Measurements from ENCODE around the gene ADAM15. TPM values are rescaled to one million over a fixed set of nuclear protein-coding genes. Genes with fewer than 3 reads are reported as not detected.

The ADAM15 gene
- total RNA-seq, 1 donor from 2014 or later, result 82.2 TPM

DNA sequence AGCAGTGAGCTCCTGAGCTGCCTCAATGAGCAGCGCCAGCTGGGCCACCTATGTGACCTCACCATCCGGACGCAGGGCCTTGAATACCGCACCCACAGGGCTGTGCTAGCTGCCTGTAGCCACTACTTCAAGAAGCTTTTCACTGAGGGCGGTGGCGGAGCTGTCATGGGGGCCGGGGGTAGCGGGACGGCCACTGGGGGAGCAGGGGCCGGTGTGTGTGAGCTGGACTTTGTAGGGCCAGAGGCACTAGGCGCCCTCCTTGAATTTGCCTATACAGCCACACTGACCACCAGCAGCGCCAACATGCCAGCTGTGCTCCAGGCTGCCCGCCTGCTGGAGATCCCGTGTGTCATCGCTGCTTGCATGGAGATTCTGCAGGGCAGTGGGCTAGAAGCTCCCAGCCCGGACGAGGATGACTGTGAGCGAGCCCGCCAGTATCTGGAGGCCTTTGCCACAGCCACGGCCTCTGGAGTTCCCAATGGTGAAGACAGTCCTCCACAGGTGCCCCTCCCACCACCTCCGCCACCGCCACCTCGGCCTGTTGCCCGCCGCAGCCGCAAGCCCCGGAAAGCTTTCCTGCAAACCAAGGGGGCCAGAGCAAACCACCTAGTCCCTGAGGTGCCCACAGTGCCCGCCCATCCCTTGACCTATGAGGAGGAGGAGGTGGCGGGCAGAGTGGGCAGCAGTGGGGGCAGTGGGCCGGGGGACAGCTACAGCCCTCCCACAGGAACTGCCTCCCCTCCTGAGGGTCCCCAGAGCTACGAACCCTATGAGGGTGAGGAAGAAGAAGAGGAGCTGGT, 36.2 kb upstream of the ADAM15 start:
- Mint-ChIP-seq H3K27ac (ENCODE audit: unreplicated experiment) (no peak overlapping the region), H3K36me3 (ENCODE audit: low read depth) (no peaks in the 10 kb centered on the region), H3K9me3 (no peaks in the 10 kb centered on the region), H3K27me3 (ENCODE audit: low read depth) (no peaks in the 10 kb centered on the region), H3K4me1 (peaks cover 28% of the 10 kb centered on the region), H3K4me3 (no peak overlapping the region)
- no peak for DNase-seq (ENCODE audit: low read depth, low spot score)
- TF ChIP-seq, protein P1, sequence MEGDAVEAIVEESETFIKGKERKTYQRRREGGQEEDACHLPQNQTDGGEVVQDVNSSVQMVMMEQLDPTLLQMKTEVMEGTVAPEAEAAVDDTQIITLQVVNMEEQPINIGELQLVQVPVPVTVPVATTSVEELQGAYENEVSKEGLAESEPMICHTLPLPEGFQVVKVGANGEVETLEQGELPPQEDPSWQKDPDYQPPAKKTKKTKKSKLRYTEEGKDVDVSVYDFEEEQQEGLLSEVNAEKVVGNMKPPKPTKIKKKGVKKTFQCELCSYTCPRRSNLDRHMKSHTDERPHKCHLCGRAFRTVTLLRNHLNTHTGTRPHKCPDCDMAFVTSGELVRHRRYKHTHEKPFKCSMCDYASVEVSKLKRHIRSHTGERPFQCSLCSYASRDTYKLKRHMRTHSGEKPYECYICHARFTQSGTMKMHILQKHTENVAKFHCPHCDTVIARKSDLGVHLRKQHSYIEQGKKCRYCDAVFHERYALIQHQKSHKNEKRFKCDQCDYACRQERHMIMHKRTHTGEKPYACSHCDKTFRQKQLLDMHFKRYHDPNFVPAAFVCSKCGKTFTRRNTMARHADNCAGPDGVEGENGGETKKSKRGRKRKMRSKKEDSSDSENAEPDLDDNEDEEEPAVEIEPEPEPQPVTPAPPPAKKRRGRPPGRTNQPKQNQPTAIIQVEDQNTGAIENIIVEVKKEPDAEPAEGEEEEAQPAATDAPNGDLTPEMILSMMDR (conservative IDR thresholded peaks at IDR 0.05), result no peak

DNA sequence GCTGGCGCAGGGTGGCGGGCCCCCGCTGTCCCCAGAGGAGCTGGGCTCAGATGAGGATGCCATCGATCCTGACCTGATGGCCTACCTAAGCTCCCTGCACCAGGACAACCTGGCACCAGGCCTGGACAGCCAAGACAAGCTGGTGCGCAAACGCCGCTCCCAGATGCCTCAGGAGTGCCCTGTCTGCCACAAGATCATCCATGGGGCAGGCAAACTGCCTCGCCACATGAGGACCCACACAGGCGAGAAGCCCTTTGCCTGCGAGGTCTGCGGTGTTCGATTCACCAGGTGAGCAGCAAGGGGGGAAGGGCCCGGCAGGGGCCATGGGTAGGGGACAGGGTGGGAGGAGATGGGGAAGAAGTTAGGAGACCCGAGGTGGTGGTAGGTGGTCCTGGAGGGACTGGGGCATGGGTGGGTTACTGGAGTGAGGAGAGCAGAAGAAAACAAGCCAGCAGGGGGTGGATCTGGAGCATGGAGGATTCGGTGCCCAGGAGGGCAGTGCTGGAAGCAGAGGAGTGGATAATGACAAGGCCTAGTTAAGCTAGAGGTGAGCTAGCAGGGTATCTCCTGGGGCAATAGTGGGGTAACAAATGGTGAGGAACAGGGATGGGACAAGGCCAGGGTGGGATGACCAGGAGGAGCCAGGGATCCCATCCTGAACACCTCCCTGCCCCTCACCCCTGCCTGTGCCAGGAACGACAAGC, 35.4 kb upstream of the ADAM15 start:
- TF ChIP-seq, protein P1 (conservative IDR thresholded peaks at IDR 0.05), result no peak
- Mint-ChIP-seq H3K9me3 (no peaks in the 10 kb centered on the region), H3K27me3 (ENCODE audit: low read depth) (no peaks in the 10 kb centered on the region), H3K36me3 (ENCODE audit: low read depth) (no peaks in the 10 kb centered on the region), H3K27ac (ENCODE audit: unreplicated experiment) (no peak overlapping the region), H3K4me1 (peaks cover 30% of the 10 kb centered on the region), H3K4me3 (peak overlapping the region; percentile 41)
- DNase-seq (ENCODE audit: low read depth, low spot score), result no peak

DNA sequence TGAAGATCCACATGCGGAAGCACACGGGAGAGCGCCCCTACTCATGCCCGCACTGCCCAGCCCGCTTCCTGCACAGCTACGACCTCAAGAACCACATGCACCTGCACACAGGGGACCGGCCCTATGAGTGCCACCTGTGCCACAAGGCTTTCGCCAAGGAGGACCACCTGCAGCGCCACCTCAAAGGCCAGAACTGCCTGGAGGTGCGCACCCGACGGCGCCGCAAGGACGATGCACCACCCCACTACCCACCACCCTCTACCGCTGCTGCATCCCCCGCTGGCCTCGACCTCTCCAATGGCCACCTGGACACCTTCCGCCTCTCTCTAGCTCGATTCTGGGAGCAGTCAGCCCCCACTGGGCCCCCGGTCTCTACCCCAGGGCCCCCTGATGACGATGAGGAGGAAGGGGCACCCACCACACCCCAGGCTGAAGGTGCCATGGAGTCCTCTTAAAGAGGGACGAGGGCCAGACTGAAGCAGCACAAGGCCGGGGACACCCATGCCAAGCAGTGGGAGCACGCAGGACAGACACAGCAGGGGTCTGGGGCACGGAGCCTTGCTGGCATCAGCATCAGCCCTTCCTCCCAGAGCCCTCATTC, 34.8 kb upstream of the ADAM15 start:
- no peak for DNase-seq (ENCODE audit: low read depth, low spot score)
- H3K27ac Mint-ChIP-seq (ENCODE audit: unreplicated experiment), result no peak overlapping the region
- TF ChIP-seq, protein P1 (conservative IDR thresholded peaks at IDR 0.05), result no peak
- H3K27me3 Mint-ChIP-seq (ENCODE audit: low read depth), result no peaks in the 10 kb centered on the region
- H3K36me3 Mint-ChIP-seq (ENCODE audit: low read depth), result no peaks in the 10 kb centered on the region
- H3K9me3 Mint-ChIP-seq, result no peaks in the 10 kb centered on the region
- peaks cover 30% of the 10 kb centered on the region for H3K4me1 Mint-ChIP-seq
- no peak overlapping the region for H3K4me3 Mint-ChIP-seq

DNA sequence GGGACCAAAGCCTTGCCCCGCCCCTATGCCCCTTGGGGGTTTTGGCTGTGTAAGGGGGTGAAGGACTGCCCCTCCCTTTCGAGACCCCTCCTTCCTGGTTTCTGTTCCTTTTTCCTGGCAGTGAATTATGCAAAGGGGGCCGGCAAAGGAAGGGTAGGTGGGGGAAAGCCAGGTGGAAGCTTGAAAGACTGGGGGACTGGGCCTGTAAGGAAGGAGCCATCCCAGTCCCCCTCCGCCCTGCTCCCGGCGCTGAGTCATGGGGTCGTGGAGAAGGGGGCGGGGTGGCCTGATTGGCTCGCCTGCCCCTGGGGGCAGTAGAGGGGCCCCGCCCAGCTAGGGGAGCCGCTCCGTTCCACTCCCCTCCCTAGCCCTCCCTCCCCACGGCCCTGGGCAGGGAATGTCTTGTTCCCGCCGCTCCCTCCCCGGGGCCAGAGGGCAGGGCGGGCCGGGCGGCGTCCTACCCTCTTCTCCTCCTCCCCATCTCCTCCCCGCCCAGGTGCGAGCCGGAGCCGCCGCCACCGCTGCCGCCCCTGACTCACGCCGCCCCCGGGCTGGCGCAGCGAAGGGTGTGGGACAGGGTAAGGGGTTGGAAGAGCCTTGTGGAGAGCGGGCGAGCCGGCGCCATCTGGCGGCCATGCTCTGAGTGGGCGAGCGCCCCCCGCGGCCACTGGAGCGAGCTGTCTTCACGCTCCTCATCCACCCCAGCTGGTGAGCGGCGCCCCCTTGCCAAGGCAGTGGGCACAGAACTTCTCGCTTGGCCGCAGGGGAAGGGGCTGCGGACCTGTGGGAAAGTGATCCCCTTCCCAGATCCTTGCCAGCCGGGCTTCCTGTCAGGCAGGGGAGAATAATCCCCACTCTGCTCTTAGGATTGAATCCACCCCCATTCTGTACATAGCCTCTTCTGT, 33.8 kb upstream of the ADAM15 start:
- Mint-ChIP-seq H3K9me3 (no peaks in the 10 kb centered on the region), H3K27ac (ENCODE audit: unreplicated experiment) (no peak overlapping the region), H3K27me3 (ENCODE audit: low read depth) (no peaks in the 10 kb centered on the region), H3K4me1 (peaks cover 29% of the 10 kb centered on the region), H3K36me3 (ENCODE audit: low read depth) (no peaks in the 10 kb centered on the region), H3K4me3 (peak overlapping the region; percentile 71)
- TF ChIP-seq, protein P1 (conservative IDR thresholded peaks at IDR 0.05), result peak; percentile 99
- DNase-seq (ENCODE audit: low read depth, low spot score), result peak; percentile 85

DNA sequence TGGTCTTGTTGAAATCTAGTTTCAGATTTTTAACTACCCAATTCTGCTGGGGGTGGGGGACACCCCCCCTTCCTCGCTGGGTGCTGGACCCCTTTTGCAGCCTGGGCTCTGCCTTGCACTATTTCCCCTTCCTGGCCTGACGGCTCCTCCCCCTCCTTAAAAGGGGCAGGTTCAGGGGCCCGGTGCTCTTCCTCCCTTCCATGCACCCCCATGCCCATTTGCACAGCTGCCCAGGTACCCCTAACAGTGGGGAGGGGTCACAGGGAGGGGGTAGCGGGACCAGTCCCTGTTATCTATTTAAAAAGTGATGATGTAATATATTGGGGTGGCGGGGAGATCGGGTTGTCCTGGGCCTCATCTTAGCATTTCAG, 33.2 kb upstream of the ADAM15 start:
- Mint-ChIP-seq H3K4me3 (peak overlapping the region; percentile 57), H3K27ac (ENCODE audit: unreplicated experiment) (no peak overlapping the region), H3K27me3 (ENCODE audit: low read depth) (no peaks in the 10 kb centered on the region), H3K4me1 (peaks cover 22% of the 10 kb centered on the region), H3K36me3 (ENCODE audit: low read depth) (no peaks in the 10 kb centered on the region), H3K9me3 (no peaks in the 10 kb centered on the region)
- TF ChIP-seq, protein P1 (conservative IDR thresholded peaks at IDR 0.05), result no peak
- DNase-seq (ENCODE audit: low read depth, low spot score), result no peak

Measured in neural crest cell (in vitro differentiated cells).